ENCODE data around the gene KLHL25.
"Not testable (repeated sequence)": the region's sequence is repeated elsewhere in the genome, so short reads cannot be mapped to it uniquely, and the experiment has no call there.

The KLHL25 gene

GRCh38 chr15:85804481-85805170 is 9.9 kb upstream of the KLHL25 start:
- no peak for DNase-seq (ENCODE audit: low read depth)

GRCh38 chr15:85802617-85803016 is 7.9 kb upstream of the KLHL25 start:
- not testable (repeated sequence) for DNase-seq (ENCODE audit: low read depth)

- no peak for DNase-seq (ENCODE audit: low read depth)
Measured at GRCh38 chr15:85800478-85801123, 5.9 kb upstream of the KLHL25 start.

- not testable (repeated sequence) for DNase-seq (ENCODE audit: low read depth)
Measured at GRCh38 chr15:85796371-85796770, 1.6 kb upstream of the KLHL25 start.

- DNase-seq (ENCODE audit: low read depth) = no peak
Measured at GRCh38 chr15:85795337-85796305, 896 bp upstream of the KLHL25 start.

GRCh38 chr15:85793641-85794597 is 806 bp downstream of the KLHL25 start:
- no peak for DNase-seq (ENCODE audit: low read depth)

- no peak for DNase-seq (ENCODE audit: low read depth)
Measured at GRCh38 chr15:85792912-85793590, 1.7 kb downstream of the KLHL25 start.

- no peak for DNase-seq (ENCODE audit: low read depth)
Measured at GRCh38 chr15:85792102-85792731, 2.5 kb downstream of the KLHL25 start.

- no peak for DNase-seq (ENCODE audit: low read depth)
Measured at GRCh38 chr15:85789496-85789875, 5.2 kb downstream of the KLHL25 start.

- no peak for DNase-seq (ENCODE audit: low read depth)
Measured at GRCh38 chr15:85788771-85789495, 5.8 kb downstream of the KLHL25 start.

GRCh38 chr15:85786781-85787114 is 8.0 kb downstream of the KLHL25 start:
- DNase-seq (ENCODE audit: low read depth) = no peak

GRCh38 chr15:85785887-85786780 is 8.6 kb downstream of the KLHL25 start:
- DNase-seq (ENCODE audit: low read depth) = no peak

- DNase-seq (ENCODE audit: low read depth) = no peak
Measured at GRCh38 chr15:85782064-85782463, 12.7 kb downstream of the KLHL25 start.

GRCh38 chr15:85781099-85781498 is 13.6 kb downstream of the KLHL25 start:
- no peak for DNase-seq (ENCODE audit: low read depth)

GRCh38 chr15:85780225-85780985 is 14.3 kb downstream of the KLHL25 start:
- no peak for DNase-seq (ENCODE audit: low read depth)

GRCh38 chr15:85779249-85779648 is 15.5 kb downstream of the KLHL25 start:
- no peak for DNase-seq (ENCODE audit: low read depth)

- no peak for DNase-seq (ENCODE audit: low read depth)
Measured at GRCh38 chr15:85778107-85778776, 16.5 kb downstream of the KLHL25 start.
